HG03095 (cell line): ENCODE measurements around the gene NKD1.
A peak's percentile ranks its signal among the peaks of the same experiment; 100 is the strongest.
"Not testable (repeated sequence)": the region's sequence is repeated elsewhere in the genome, so short reads cannot be mapped to it uniquely, and the experiment has no call there.

ENCODE experiments used
- ATAC-seq: cut with Tn5 transposase; IDR thresholded peaks from one replicate; pipeline ENCODE4 v1.9.1; 2021; ENCODE audit warnings: moderate library complexity; ENCODE audit not compliant: unreplicated experiment

NKD1 gene, protein sequence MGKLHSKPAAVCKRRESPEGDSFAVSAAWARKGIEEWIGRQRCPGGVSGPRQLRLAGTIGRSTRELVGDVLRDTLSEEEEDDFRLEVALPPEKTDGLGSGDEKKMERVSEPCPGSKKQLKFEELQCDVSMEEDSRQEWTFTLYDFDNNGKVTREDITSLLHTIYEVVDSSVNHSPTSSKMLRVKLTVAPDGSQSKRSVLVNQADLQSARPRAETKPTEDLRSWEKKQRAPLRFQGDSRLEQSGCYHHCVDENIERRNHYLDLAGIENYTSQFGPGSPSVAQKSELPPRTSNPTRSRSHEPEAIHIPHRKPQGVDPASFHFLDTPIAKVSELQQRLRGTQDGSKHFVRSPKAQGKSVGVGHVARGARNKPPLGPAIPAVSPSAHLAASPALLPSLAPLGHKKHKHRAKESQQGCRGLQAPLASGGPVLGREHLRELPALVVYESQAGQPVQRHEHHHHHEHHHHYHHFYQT

GRCh38 chr16:50548125-50548908 lies at the start of gene NKD1:
TSS of gene NKD1 (plus strand) at chr16:50548396. CDS start at chr16:50548554, 158 bp downstream.
- peak; percentile 84 for ATAC-seq

GRCh38 chr16:50498431-50499155 lies 49.6 kb upstream of the NKD1 start:
- ATAC-seq = no peak

DNA sequence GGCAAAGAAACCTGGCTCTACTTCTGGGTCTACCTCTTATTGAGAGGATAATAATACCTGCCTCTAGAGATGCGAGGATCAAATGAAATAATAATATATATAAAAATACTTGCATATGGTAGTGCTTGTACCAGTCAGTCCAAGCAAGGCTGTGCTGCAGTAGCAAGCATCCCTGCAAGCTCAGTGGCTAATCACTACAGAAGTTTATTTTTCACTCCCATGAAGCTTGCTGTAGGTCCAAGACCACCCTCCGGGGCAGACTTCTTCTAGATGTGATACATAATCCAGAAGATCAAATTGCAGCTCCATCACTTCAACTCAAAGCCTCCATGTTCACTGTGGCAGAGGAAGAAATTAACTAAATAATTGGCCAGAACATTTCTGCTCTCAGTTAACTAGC lies 48.9 kb upstream of the NKD1 start:
- ATAC-seq = no peak

- no peak for ATAC-seq
These were observed 47.9 kb upstream of the NKD1 start for GRCh38 chr16:50500171-50500874.

DNA sequence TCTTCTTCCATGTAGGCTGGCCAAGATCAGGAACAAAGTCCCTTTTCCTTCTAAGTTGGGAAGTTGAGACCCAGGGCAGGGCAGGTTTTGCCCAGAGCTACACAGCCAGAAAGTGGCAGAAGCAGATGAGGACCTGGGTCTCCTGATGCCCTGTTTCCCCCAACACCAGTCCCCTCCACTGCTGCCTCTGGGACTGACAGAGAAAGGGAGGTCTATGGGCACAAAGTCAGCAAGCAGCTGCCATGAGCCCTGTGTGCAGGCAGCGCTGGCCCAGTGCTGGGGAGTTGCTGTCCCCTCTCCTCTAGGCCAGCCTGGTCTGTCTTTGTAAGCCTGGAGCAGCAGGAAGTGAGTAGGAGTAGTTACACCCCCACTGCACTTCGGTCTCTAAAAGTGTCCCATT lies 46.9 kb upstream of the NKD1 start:
- ATAC-seq = no peak

GRCh38 chr16:50501986-50502615 lies 46.1 kb upstream of the NKD1 start:
- ATAC-seq = no peak

GRCh38 chr16:50502616-50503011 lies 45.6 kb upstream of the NKD1 start:
- ATAC-seq = no peak

GRCh38 chr16:50503868-50504531 lies 44.2 kb upstream of the NKD1 start:
- not testable (repeated sequence) for ATAC-seq

- ATAC-seq = no peak
These were observed 43.1 kb upstream of the NKD1 start for GRCh38 chr16:50505115-50505514.

GRCh38 chr16:50505714-50506542 lies 42.3 kb upstream of the NKD1 start:
- ATAC-seq = no peak

DNA sequence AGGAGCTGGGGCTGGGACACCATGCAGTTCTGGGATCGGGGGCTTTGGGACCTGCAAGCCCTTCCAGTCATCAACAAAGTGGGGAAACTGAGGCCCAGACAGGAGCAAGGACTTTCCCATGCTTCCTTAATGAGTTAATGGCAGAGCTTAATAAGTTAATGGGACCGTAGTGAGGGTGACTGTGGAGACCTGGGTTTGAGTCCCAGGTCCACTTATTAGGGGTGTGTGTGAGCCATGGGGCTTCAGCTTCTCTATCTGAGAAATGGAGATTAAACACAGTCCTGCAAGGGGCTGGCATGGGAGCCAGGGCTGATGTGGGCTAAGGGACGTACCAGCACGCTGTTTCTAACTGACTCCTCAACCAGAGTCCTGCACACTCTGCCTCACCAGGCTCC lies 41.7 kb upstream of the NKD1 start:
- no peak for ATAC-seq

DNA sequence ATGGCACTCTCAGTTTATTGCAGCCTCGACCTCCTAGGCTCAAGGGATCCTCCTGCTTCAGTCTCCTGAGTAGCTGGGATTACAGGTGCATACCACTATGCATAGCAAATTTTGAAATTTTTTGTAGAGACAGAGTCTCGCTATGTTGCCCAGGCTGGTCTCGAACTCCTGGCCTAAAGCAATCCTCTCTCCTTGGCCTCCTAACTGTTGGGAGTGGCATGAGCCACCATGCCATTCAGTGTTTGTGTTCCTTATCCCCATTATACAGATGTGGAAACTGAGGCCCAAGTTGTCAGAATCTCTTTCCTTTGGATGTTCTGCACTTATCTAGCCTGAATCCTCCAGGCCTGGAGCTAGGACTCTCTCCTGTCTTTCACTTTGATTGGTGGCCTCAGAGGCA lies 40.8 kb upstream of the NKD1 start:
- no peak for ATAC-seq

GRCh38 chr16:50509521-50510341 lies 38.5 kb upstream of the NKD1 start:
- no peak for ATAC-seq

DNA sequence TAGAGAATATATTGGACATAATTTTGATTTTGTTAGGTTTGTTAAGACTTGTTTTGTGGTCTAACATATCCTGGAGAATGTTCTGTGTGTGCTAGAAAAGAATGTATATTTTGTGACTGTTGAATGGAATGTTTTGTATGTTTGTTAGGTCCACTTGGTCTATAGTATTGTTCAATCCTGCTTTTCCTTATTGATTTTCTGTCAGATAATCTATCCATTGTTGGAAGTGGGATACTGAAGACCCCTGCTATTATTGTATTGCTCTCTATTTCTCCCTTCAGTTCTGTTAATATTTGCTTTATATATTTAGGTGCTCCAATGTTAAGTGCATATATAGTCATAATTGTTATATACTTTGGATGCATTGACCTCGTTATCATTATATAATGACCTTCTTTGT lies 33.0 kb upstream of the NKD1 start:
- no peak for ATAC-seq

DNA sequence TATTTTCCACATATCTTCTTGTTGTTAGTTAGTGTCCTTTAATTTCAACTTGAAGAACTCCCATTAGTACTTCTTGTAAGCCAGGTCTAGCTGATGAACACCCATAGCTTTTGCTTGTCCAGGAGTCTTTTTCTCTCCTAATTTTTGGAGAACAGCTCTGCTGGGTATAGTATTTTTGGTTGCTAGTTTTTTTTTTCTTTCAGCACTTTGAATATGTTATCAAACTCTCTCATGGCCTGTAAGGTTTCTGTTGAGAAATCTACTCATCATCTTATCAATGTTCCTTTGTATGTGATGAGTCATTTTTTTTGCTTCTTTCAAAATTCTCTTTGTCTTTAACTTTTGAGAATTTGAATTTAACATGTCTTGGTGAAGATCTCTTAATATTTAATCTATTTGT lies 31.8 kb upstream of the NKD1 start:
- ATAC-seq = no peak

- no peak for ATAC-seq
These were observed 31.3 kb upstream of the NKD1 start for GRCh38 chr16:50516890-50517289.

- ATAC-seq = no peak
These were observed 30.5 kb upstream of the NKD1 start for GRCh38 chr16:50517450-50518252.
